Skin epidermis (tissue), 12 donors: Measurements from ENCODE around the gene FAF1.

Experiments used
- H3K27ac ChIP-seq, 21 experiments: fragments of 200-600 bp; sonication (generic) in 11 of 21; one replicate each; pipeline ENCODE4 v1.5.0; 2020; ENCODE audit warnings: mild to moderate bottlenecking in 3 of 21, inconsistent platforms in 2 of 21, moderate library complexity in 2 of 21
- H3K4me3 ChIP-seq, 7 experiments: fragments of 200-600 bp; sonication (generic) in 2 of 7; one replicate each; pipeline ENCODE4 v1.5.0; 2020; ENCODE audit warnings: inconsistent platforms in 2 of 7, mild to moderate bottlenecking in 2 of 7, moderate library complexity in 1 of 7

FAF1 gene

GRCh38 chr1:50418600-50419109, 541.4 kb downstream of the FAF1 start:
- Histone ChIP-seq H3K4me3 (peak overlapping the region in 5 of 7 experiments; percentile 6 to 31 (median 13)), H3K27ac (no peak overlapping the region)

GRCh38 chr1:50417946-50418599, 542.0 kb downstream of the FAF1 start:
- Histone ChIP-seq H3K4me3 (peak overlapping the region in 2 of 7 experiments; percentile 16 to 31), H3K27ac (no peak overlapping the region)

GRCh38 chr1:50417507-50417906, 542.6 kb downstream of the FAF1 start:
- H3K4me3 ChIP-seq = no peak overlapping the region
- no peak overlapping the region for H3K27ac ChIP-seq

DNA sequence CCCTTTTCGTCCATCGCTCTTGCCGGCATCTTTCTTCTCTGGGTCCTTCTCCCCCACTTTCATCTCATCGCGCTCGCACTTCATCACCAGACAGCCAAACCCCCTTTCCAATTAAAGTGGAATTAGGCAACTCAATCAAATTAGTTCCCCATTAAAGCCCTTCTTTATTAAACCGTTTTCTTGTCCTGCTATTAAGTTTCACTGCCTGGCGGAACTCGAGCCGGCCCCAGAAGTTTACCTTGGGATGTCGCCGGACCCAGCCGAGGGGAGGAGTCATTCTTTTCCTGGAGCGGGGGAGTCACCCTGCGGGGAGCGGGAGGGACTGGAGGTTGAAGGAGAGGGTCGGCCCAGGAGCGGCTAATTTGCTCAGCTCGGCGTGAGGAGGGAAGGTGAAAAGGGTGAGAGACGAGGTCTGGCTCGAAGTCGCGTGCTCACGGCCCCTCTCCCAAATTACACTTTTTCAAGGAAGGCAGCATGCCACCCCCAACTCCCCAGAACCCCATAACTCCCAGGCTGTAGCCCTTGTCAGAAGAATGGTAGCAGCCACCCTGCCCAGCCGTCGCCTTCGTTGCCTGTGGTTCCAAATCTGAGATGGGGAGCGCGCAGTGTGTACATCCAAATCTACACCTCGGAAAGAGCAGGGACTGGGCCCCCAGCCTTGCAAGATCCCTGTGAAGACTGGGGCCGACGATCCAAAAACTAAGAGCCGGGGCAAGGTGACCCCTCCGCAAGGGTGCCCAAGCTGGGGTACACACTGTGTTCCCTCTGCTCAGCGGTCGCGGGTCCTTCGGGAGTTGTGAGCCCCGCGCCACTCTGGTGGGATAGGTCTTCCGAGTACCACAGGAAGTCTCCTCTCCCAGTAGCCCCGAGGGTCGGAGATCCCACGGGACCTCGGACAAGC, 543.3 kb downstream of the FAF1 start:
- H3K4me3 ChIP-seq = no peak overlapping the region
- no peak overlapping the region for H3K27ac ChIP-seq

DNA sequence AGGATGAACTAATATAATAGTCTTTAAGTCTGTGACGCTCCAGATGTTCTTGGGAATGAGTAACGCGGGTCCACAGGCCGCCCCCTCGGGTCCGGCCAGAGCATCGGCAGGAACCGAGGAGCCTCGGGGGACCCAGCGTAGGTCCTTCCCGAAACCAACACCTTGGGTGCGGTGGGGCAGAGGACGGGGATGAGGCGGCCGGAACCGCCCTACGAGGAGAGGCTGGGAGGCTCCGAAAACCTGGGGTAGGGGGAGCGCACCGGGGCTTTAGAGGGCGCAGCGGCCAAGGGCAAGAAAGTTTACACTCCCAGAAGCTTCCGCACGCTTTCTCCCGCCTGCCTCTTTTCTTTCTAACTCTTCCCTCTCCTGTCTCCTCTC, 543.9 kb downstream of the FAF1 start:
- Histone ChIP-seq H3K27ac (no peak overlapping the region), H3K4me3 (no peak overlapping the region)

GRCh38 chr1:50415235-50416149, 544.6 kb downstream of the FAF1 start:
- no peak overlapping the region for H3K4me3 ChIP-seq
- H3K27ac ChIP-seq = no peak overlapping the region

GRCh38 chr1:50414853-50415234, 545.2 kb downstream of the FAF1 start:
- H3K27ac ChIP-seq = no peak overlapping the region
- no peak overlapping the region for H3K4me3 ChIP-seq

- Histone ChIP-seq H3K4me3 (no peak overlapping the region), H3K27ac (no peak overlapping the region)
Observed at GRCh38 chr1:50412813-50413476, 547.1 kb downstream of the FAF1 start.

- no peak overlapping the region for H3K4me3 ChIP-seq
- no peak overlapping the region for H3K27ac ChIP-seq
Observed at GRCh38 chr1:50405814-50406213, 554.3 kb downstream of the FAF1 start.

DNA sequence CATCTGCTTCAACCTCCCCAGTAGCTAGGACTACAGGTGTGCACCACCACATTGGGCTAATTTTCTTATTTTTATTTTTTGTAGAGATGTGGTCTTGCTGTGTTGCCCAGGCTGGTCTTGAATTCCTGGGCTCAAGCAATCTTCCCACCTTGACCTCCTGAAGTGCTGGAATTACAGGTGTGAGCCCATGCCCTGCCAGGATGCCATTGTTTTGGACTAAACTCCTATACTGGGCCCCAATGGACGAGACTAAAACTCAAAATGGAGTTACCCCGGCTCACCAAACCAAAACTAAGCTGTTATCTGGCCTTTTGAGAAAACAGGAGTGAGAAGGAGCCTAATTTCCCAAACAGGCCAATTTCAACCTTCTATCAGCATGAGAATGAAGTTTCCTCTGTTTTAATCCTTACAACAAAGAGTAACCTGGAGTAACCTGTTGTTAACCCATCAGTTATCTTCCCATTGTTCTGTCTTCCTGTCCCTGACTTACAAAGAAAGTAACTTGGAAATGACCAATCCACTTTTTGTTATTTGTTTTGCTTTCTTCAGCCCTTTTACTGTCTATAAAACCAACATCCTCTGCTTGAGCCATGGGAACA, 566.4 kb downstream of the FAF1 start:
- Histone ChIP-seq H3K4me3 (no peak overlapping the region), H3K27ac (no peak overlapping the region)
